HCT116 (cell line): ENCODE data around the gene SLC30A9. TPM values are rescaled to one million over a fixed set of nuclear protein-coding genes. Genes with fewer than 3 reads are reported as not detected.

Experiments used
- ATAC-seq: fragments of 200-7000 bp; cut with Tn5 transposase; 2 replicates; pipeline ENCODE4 v1.9.1; 2020; ENCODE audit warnings: mild to moderate bottlenecking, moderate library complexity
- BruUV-seq: library from RNA; stranded (reverse); fragments of 400-500 nt; replicated peaks from 2 replicates; lab custom pipeline; 2021; lab: Mats Ljungman, UMichigan
- CTCF ChIA-PET: fragments of 300-600 bp; sonication (Branson Sonifier 250); formaldehyde crosslinking; loops from one replicate; lab custom pipeline; 2021; ENCODE audit warnings: antibody characterized with exemption; lab: Charles Lee
- POLR2A ChIA-PET: fragments of 300-600, 350-600 bp; sonication (Branson Sonifier 250); formaldehyde crosslinking; loops from one replicate; lab custom pipeline; 2021; ENCODE audit warnings: antibody characterized with exemption; lab: Charles Lee
- RAD21 ChIA-PET, 2 experiments: fragments of 300-600 bp; sonication (Branson Sonifier 250); formaldehyde crosslinking; loops; one replicate each; lab custom pipeline; 2023; ENCODE audit warnings: low total read pairs in 2 of 2; ENCODE audit not compliant: uncharacterized antibody in 2 of 2, unreplicated experiment in 2 of 2, low non-redundant PET in 1 of 2; lab: Charles Lee
- DNase-seq: peaks from one replicate; pipeline ENCODE4 v3.0.0-alpha.2; 2010; ENCODE audit warnings: low read depth, low spot score
- H2AFZ ChIP-seq: fragments of 200-600 bp; shearing (Covaris generic), sonication (generic); 2 replicates; pipeline ENCODE4 v1.6.1; 2017; ENCODE audit warnings: low read depth, mixed run types, mixed read lengths, antibody characterized with exemption, low read length; ENCODE audit not compliant: poor library complexity, severe bottlenecking
- H3K27ac ChIP-seq: 2 replicates; pipeline ENCODE4 v1.5.1; 2012; ENCODE audit warnings: low read depth, low read length
- H3K27me3 ChIP-seq: fragments of 200-600 bp; sonication (generic); 2 replicates; pipeline ENCODE4 v1.6.1; 2016; ENCODE audit warnings: mixed run types, low read length, mixed read lengths; ENCODE audit not compliant: insufficient read depth
- H3K36me3 ChIP-seq, 2 experiments: fragments of 200-500 bp in 1 of 2; fragments of 200-600 bp in 1 of 2; sonication (Bioruptor generic) in 1 of 2; sonication (generic) in 1 of 2; 2 replicates each; pipeline versions ENCODE4 v1.5.1 to v1.6.1; 2014 to 2016; ENCODE audit warnings: low read length in 2 of 2, inconsistent platforms in 1 of 2, mixed read lengths in 1 of 2, mixed run types in 1 of 2; ENCODE audit not compliant: insufficient read depth in 2 of 2, control insufficient read depth in 1 of 2
- H3K4me1 ChIP-seq, 2 experiments: fragments of 200-600 bp in 1 of 2; sonication (generic) in 1 of 2; 2 replicates each; pipeline versions ENCODE4 v1.5.1 to v1.6.1; 2012 to 2017; ENCODE audit warnings: low read length in 2 of 2, inconsistent platforms in 1 of 2, mild to moderate bottlenecking in 1 of 2, mixed read lengths in 1 of 2, mixed run types in 1 of 2, moderate library complexity in 1 of 2; ENCODE audit not compliant: insufficient read depth in 2 of 2, control insufficient read depth in 1 of 2
- H3K4me2 ChIP-seq: fragments of 200-600 bp; sonication (generic); 2 replicates; pipeline ENCODE4 v1.6.1; 2017; ENCODE audit warnings: mixed run types, low read length, mixed read lengths
- H3K4me3 ChIP-seq, 2 experiments: fragments of 200-600 bp in 1 of 2; sonication (generic) in 1 of 2; replicated peaks in 1 of 2; 2 replicates each; pipeline ENCODE4 v1.5.1; 2011 to 2016; ENCODE audit warnings: low read length in 2 of 2, control low read depth in 1 of 2, low read depth in 1 of 2, mild to moderate bottlenecking in 1 of 2, mixed read lengths in 1 of 2, mixed run types in 1 of 2
- H3K79me2 ChIP-seq: fragments of 200-600 bp; sonication (generic); 2 replicates; pipeline ENCODE4 v1.6.1; 2017; ENCODE audit warnings: mild to moderate bottlenecking, mixed run types, low read length, moderate library complexity, mixed read lengths; ENCODE audit not compliant: insufficient read depth
- H3K9ac ChIP-seq: fragments of 200-600 bp; sonication (generic); 2 replicates; pipeline ENCODE4 v1.6.1; 2016; ENCODE audit warnings: low read length, mixed read lengths
- H3K9me2 ChIP-seq: fragments of 200-600 bp; sonication (generic), shearing (Covaris generic); 2 replicates; pipeline ENCODE4 v1.6.1; 2017; ENCODE audit warnings: mixed run types, mild to moderate bottlenecking, moderate library complexity; ENCODE audit not compliant: insufficient read depth
- H3K9me3 ChIP-seq, 2 experiments: fragments of 200-500 bp in 1 of 2; fragments of 200-600 bp in 1 of 2; sonication (Bioruptor generic) in 1 of 2; sonication (generic) in 1 of 2; 2 replicates each; pipeline ENCODE4 v1.6.1; 2014 to 2017; ENCODE audit warnings: low read length in 2 of 2, mixed read lengths in 2 of 2, inconsistent platforms in 1 of 2, low read depth in 1 of 2, mild to moderate bottlenecking in 1 of 2, mixed run types in 1 of 2, moderate library complexity in 1 of 2; ENCODE audit not compliant: control insufficient read depth in 1 of 2, insufficient read depth in 1 of 2
- H4K20me1 ChIP-seq: fragments of 200-600 bp; sonication (generic), shearing (Covaris generic); 2 replicates; pipeline ENCODE4 v1.6.1; 2017; ENCODE audit warnings: mixed run types, mild to moderate bottlenecking, moderate library complexity; ENCODE audit not compliant: insufficient read depth
- CBX3 ChIP-seq: IDR thresholded peaks from 2 replicates; pipeline ENCODE4 v1.6.1; 2012; ENCODE audit warnings: low read depth
- CEBPB ChIP-seq: IDR thresholded peaks from 2 replicates; pipeline ENCODE4 v1.6.1; 2012; ENCODE audit warnings: low read depth
- EGR1 ChIP-seq: IDR thresholded peaks from 2 replicates; pipeline ENCODE4 v1.6.1; 2012; ENCODE audit warnings: low read depth
- ELF1 ChIP-seq: IDR thresholded peaks from 2 replicates; pipeline ENCODE4 v1.6.1; 2012; ENCODE audit warnings: low read depth, borderline replicate concordance
- EZH2phosphoT487 ChIP-seq: fragments of 200-600 bp; IDR thresholded peaks from 2 replicates; pipeline ENCODE4 v1.6.1; 2018; ENCODE audit warnings: antibody characterized with exemption, borderline replicate concordance
- JUND ChIP-seq: IDR thresholded peaks from 2 replicates; pipeline ENCODE4 v1.6.1; 2012
- POLR2A ChIP-seq: IDR thresholded peaks from 2 replicates; pipeline ENCODE4 v1.7.0; 2011; ENCODE audit warnings: borderline replicate concordance; ENCODE audit not compliant: insufficient read depth, insufficient read length; ENCODE audit errors: extremely low read depth
- POLR2AphosphoS5 ChIP-seq: IDR thresholded peaks from 2 replicates; pipeline ENCODE4 v1.6.1; 2011; ENCODE audit warnings: mild to moderate bottlenecking, low read depth, low read length, moderate library complexity
- RAD21 ChIP-seq: IDR thresholded peaks from 2 replicates; pipeline ENCODE4 v1.6.1; 2012; ENCODE audit warnings: low read depth, mild to moderate bottlenecking
- TCF7L2 ChIP-seq: IDR thresholded peaks from 2 replicates; pipeline ENCODE4 v1.7.0; 2011; ENCODE audit warnings: borderline replicate concordance, inconsistent platforms; ENCODE audit not compliant: insufficient read depth, insufficient read length; ENCODE audit errors: extremely low read depth
- ZFX ChIP-seq: fragments of 450-650 bp; IDR thresholded peaks from 2 replicates; pipeline ENCODE4 v1.6.1; 2017
- intact Hi-C: fragments of 100-400 bp; cut with micrococcal nuclease; formaldehyde crosslinking; loops from 2 replicates; pipeline ENCODE4 v1.10.0; 2022
- total RNA-seq: library from RNA; stranded (reverse); gene quantifications from one replicate; pipeline ENCODE4 v1.2.1, GENCODE V29; 2021; ENCODE audit not compliant: unreplicated experiment
- TF ChIP-seq, protein P1 (sequence below), 3 experiments: fragments of 200-600 bp in 1 of 3; sonication (generic) in 1 of 3; IDR thresholded peaks in 2 of 3; conservative IDR thresholded peaks in 1 of 3; 2 replicates each; pipeline ENCODE4 v1.5.1; 2012 to 2017; ENCODE audit warnings: low read depth in 2 of 3, low read length in 2 of 3, antibody characterized with exemption in 1 of 3, borderline replicate concordance in 1 of 3, control low read depth in 1 of 3, mild to moderate bottlenecking in 1 of 3, mixed read lengths in 1 of 3, mixed run types in 1 of 3, moderate library complexity in 1 of 3; ENCODE audit not compliant: insufficient read depth in 1 of 3
- TF ChIP-seq, protein P2 (sequence below): IDR thresholded peaks from 2 replicates; pipeline ENCODE4 v1.6.1; 2012
- TF ChIP-seq, protein P3 (sequence below): IDR thresholded peaks from 2 replicates; pipeline ENCODE4 v1.6.1; 2011; ENCODE audit warnings: mild to moderate bottlenecking, low read length, moderate library complexity; ENCODE audit not compliant: insufficient replicate concordance; ENCODE audit errors: extremely low read depth

The SLC30A9 gene
- total RNA-seq, 1 experiment from 2014 or later: 67.4 TPM

DNA sequence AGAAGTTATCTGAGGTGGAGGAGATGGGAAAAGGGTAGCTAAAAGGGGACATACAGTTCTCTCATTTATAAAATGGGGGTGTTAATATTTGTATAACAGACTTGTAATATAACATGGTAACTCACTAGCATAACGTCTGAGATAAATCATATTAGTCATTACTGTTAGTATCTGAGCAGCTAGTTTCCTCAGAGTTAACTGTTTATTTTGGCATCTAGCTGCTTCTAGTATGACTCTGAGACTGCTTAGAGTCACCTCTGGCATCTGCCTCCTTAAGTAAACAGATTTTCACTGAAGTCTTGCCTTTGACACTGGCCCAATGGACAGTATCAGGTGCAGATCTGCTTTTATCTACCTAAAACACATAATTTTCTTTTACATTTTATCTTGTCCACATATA lies 58.1 kb downstream of the SLC30A9 start:
- BruUV-seq: no TSS peak
- no peaks in the 10 kb centered on the region for H3K27me3 ChIP-seq
- POLR2A ChIA-PET: no interaction called here
- no peaks in the 10 kb centered on the region for H3K36me3 ChIP-seq
- CTCF ChIA-PET: no interaction called here
- no peak overlapping the region for H3K9ac ChIP-seq
- DNase-seq (no peak), ATAC-seq (no peak)
- no peak overlapping the region for H3K4me3 ChIP-seq
- H4K20me1 ChIP-seq: no peaks in the 10 kb centered on the region
- TF ChIP-seq ZFX: no peak
- no peak for TF ChIP-seq ELF1
- TF ChIP-seq, protein P1, sequence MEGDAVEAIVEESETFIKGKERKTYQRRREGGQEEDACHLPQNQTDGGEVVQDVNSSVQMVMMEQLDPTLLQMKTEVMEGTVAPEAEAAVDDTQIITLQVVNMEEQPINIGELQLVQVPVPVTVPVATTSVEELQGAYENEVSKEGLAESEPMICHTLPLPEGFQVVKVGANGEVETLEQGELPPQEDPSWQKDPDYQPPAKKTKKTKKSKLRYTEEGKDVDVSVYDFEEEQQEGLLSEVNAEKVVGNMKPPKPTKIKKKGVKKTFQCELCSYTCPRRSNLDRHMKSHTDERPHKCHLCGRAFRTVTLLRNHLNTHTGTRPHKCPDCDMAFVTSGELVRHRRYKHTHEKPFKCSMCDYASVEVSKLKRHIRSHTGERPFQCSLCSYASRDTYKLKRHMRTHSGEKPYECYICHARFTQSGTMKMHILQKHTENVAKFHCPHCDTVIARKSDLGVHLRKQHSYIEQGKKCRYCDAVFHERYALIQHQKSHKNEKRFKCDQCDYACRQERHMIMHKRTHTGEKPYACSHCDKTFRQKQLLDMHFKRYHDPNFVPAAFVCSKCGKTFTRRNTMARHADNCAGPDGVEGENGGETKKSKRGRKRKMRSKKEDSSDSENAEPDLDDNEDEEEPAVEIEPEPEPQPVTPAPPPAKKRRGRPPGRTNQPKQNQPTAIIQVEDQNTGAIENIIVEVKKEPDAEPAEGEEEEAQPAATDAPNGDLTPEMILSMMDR (IDR thresholded peaks at IDR 0.05 in 2 of 3, conservative IDR thresholded peaks at IDR 0.05 in 1 of 3; ENCODE audit: borderline replicate concordance in 1 of 3, insufficient read depth in 1 of 3, low read depth in 2 of 3, low read length in 2 of 3): no peak
- TF ChIP-seq POLR2AphosphoS5: no peak
- TF ChIP-seq EZH2phosphoT487: no peak
- no peak for TF ChIP-seq POLR2A
- TF ChIP-seq, protein P2, sequence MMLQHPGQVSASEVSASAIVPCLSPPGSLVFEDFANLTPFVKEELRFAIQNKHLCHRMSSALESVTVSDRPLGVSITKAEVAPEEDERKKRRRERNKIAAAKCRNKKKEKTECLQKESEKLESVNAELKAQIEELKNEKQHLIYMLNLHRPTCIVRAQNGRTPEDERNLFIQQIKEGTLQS: no peak
- no peak for TF ChIP-seq CBX3
- TF ChIP-seq CEBPB: no peak
- TF ChIP-seq, protein P3, sequence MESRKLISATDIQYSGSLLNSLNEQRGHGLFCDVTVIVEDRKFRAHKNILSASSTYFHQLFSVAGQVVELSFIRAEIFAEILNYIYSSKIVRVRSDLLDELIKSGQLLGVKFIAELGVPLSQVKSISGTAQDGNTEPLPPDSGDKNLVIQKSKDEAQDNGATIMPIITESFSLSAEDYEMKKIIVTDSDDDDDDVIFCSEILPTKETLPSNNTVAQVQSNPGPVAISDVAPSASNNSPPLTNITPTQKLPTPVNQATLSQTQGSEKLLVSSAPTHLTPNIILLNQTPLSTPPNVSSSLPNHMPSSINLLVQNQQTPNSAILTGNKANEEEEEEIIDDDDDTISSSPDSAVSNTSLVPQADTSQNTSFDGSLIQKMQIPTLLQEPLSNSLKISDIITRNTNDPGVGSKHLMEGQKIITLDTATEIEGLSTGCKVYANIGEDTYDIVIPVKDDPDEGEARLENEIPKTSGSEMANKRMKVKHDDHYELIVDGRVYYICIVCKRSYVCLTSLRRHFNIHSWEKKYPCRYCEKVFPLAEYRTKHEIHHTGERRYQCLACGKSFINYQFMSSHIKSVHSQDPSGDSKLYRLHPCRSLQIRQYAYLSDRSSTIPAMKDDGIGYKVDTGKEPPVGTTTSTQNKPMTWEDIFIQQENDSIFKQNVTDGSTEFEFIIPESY: no peak
- TF ChIP-seq EGR1: no peak
- TF ChIP-seq JUND: no peak
- no peak for TF ChIP-seq RAD21
- no peak for TF ChIP-seq TCF7L2
- no peak overlapping the region for H3K4me2 ChIP-seq
- intact Hi-C loops: no loop called here
- no peak overlapping the region for H3K27ac ChIP-seq
- no peaks in the 10 kb centered on the region for H3K4me1 ChIP-seq
- H3K9me2 ChIP-seq: no peaks in the 10 kb centered on the region
- H3K9me3 ChIP-seq: no peaks in the 10 kb centered on the region
- RAD21 ChIA-PET: no interaction called here
- no peaks in the 10 kb centered on the region for H3K79me2 ChIP-seq
- no peak overlapping the region for H2AFZ ChIP-seq
